GM19043 (cell line): ENCODE data around the gene GSK3A.

Source experiments
- ATAC-seq: cut with Tn5 transposase; IDR thresholded peaks from one replicate; pipeline ENCODE4 v1.9.1; 2021; ENCODE audit warnings: low read depth; ENCODE audit not compliant: unreplicated experiment

GSK3A gene

GRCh38 chr19:42281146-42281826 lies 38.9 kb upstream of the GSK3A start:
- no peak for ATAC-seq

DNA sequence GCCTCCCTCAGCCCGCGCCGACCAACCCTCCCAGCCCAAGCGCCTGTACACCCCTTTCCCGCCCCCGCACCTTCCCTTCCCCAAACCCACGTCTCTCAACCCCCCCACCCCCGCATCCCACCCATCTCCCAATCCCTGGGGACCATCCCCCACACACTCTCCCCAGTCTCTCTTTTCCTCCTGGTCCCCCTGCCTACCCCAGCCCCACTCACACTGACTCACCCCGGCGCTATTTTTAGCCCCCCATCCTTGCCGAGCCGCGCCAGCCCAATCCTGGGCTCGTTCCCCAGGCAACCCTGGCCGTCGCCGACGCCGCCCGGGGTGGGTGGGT lies 38.4 kb upstream of the GSK3A start:
- ATAC-seq: no peak

- ATAC-seq: peak; percentile 53
Observed at GRCh38 chr19:42279902-42280814, 37.8 kb upstream of the GSK3A start.

DNA sequence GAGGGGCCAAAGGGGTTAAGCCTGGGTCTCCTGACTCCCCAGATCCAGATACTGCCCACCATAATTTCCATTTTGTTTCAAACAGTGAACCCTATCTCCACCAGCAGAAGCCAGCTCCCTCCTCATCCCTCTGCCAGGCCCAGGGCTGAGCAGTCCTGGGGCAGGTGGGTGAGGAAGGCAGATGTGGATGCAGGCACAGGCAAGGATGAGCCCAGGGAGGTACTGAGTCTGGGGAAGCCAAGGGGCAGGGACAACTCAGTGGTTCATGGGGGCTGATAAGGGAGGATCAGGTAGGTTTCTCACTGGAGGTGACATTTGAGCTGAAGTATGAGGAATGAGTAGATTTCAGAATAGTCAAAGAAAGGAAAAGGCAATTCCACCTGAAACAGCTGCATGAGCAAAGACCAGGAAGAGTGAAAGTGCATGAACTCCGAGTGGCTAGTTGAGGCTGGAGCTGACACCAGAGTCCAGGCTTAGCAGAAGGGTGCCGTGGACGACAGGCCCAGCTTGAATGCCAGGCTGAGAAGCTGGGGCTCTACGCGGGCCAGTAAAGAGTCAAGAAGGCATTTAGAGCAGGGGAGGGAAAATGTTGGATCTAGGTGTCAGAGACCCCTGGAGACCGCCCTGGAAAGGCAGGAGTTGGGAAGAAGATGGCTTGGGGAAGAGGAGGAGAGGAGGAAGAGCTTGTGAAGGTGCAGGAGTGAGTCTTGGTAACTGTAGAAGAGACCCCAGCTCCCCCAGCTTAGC lies 36.9 kb upstream of the GSK3A start:
- ATAC-seq: no peak

GRCh38 chr19:42278452-42279154 lies 36.2 kb upstream of the GSK3A start:
- no peak for ATAC-seq

GRCh38 chr19:42277821-42278451 lies 35.5 kb upstream of the GSK3A start:
- no peak for ATAC-seq

DNA sequence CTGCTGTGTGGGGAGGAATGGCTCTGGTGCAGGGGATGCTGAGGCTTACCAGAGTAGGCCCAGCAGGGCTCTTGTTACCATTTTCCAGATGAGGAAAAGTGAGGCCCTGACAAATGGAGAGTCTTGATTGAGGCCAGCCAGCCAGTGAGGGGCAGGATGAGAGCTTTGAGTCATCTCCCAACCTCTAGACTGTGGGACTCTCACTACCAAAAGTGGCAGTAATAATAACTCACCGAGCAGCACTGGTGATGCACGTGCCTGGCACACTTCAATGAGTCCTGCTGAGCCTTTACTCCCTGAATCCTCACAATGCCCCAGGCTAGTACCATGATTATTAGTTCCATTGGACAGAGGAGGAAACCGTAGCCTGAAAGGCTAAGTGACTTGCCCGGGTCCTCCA lies 34.4 kb upstream of the GSK3A start:
- no peak for ATAC-seq

DNA sequence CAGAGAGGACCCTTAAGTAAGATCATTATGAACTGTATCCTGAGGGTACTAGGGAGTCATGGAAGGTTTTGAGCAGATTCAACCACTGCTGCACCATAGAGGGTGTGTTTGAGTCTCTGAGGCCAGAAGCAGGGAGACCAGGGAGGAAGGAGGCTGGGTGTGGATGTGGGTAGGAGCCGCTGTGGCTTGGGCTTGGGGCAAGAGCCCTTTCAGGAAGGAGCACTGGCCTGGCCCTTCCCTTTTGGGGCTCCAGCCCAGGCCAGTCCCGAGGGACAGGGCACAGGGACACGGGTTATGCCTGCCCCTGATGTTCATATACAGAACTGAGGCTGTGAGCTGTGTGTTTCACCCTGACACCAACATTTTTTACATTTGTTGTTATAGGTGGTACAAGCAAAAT lies 33.9 kb upstream of the GSK3A start:
- ATAC-seq: no peak

DNA sequence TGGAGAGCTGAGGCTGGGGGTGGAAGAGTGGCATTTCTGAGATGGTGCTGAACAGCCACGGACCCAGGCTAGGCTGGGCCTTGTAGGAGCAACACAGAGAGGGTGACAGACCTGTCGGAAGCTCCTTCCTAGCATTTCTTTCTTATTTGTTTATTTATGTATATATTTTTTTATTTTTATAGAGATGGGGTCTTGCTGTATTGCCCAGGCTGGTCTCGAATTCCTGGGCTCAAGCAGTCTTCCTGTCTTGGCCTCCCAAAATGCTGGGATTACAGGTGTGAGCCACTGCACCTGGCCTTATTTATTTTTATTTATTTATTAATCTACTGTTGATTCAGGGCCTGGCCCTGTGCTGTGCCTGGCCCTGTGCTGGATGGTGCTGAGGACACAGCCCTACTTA lies 33.1 kb upstream of the GSK3A start:
- ATAC-seq: no peak

- no peak for ATAC-seq
Observed at GRCh38 chr19:42275103-42275502, 32.7 kb upstream of the GSK3A start.

GRCh38 chr19:42274065-42274682 lies 31.8 kb upstream of the GSK3A start:
- no peak for ATAC-seq

GRCh38 chr19:42273407-42274064 lies 31.1 kb upstream of the GSK3A start:
- no peak for ATAC-seq

DNA sequence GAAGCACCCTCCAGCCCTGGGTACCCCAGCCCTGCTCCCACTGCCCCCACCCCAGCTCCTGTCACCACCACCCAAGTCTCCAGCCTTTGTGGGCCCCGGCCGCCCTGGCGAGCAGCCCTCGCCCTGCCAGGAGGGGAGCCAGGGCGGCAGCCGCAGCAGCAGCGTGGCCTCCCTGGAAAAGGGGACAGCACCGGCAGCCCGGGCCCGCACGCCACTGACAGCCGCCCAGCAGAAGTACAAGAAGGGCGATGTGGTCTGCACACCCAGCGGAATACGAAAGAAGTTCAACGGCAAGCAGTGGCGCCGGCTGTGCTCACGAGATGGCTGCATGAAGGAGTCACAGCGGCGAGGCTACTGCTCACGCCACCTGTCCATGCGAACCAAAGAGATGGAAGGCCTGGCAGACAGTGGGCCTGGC lies 30.6 kb upstream of the GSK3A start:
- ATAC-seq: no peak

DNA sequence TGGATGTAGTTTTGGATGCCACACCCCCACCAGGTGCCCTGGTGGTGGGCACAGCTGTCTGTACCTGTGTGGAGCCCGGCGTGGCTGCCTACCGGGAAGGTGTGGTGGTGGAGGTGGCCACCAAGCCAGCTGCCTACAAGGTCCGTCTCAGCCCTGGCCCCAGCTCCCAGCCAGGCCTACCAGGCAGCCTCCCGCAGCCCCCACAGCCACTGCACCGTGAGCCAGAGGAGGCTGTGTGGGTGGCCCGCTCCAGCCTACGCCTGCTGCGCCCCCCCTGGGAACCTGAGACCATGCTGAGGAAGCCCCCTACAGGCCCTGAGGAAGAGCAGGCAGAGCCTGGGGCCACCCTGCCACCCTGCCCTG lies 30.1 kb upstream of the GSK3A start:
- no peak for ATAC-seq

DNA sequence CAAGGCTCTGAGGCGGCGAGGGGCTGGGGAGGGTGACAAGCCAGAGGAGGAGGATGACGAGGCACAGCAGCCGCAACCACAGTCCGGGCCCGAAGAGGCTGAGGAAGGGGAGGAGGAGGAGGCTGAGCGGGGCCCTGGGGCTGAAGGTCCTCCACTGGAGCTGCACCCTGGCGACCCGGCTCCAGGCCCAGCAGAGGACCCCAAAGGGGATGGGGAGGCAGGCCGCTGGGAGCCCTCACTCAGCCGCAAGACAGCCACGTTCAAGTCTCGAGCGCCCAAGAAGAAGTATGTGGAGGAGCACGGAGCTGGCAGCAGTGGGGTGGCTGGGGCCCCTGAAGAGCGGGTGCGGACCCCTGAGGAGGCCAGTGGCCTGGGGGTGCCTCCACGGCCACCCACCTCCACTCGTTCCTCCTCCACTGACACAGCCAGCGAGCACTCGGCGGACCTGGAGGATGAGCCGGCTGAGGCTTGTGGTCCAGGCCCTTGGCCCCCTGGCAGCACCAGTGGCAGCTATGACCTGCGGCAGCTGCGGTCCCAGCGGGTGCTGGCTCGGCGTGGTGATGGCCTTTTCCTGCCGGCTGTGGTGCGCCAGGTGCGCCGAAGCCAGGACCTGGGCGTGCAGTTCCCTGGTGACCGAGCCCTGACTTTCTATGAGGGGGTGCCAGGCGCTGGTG lies 29.6 kb upstream of the GSK3A start:
- no peak for ATAC-seq

DNA sequence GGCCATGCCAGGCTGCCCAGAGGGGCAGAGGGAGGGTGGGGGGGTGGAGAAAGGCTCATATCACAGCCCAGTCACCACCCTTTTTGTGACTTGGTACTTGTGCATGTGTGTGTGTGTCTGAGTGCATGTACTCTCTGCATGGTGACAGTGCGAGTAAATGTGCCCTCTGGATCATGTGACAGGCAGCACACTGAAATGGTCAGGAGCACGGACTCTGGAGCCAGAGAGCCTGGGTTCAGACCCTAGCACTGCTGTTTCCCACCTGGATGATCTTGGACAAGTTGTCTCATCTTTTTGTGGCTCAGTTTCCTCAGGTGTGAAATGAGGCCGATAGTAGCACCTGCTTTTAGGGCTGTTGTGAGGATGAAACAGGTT lies 28.6 kb upstream of the GSK3A start:
- ATAC-seq: no peak

GRCh38 chr19:42270346-42271044 lies 28.1 kb upstream of the GSK3A start:
- ATAC-seq: no peak
